SK-N-SH (cell line): ENCODE data around the gene TTC27. TPM values are rescaled to one million over a fixed set of nuclear protein-coding genes. Genes with fewer than 3 reads are reported as not detected.
"Not testable (repeated sequence)": the region's sequence is repeated elsewhere in the genome, so short reads cannot be mapped to it uniquely, and the experiment has no call there.

Source experiments
- CTCF ChIA-PET: fragments of 300-600, 350-600 bp; formaldehyde crosslinking; extraction: SDS; loops from one replicate; lab custom pipeline; 2021; lab: Yijun Ruan, JAX
- POLR2A ChIA-PET: fragments of 350-600 bp; sonication (Branson Sonifier 250); formaldehyde crosslinking; extraction: SDS; loops from one replicate; lab custom pipeline; 2020; ENCODE audit warnings: antibody characterized with exemption, inconsistent platforms; lab: Yijun Ruan, JAX
- DNase-seq: peaks from one replicate; pipeline ENCODE4 v3.0.0; 2012
- H2AFZ ChIP-seq: fragments of 200-600 bp; sonication (generic); 2 replicates; pipeline ENCODE4 v1.8.1; 2016; ENCODE audit warnings: antibody characterized with exemption, mild to moderate bottlenecking, low read depth
- H3F3A ChIP-seq: fragments of 200-600 bp; sonication (generic); replicated peaks from 2 replicates; pipeline ENCODE3; 2016; ENCODE audit warnings: antibody characterized with exemption, mild to moderate bottlenecking; ENCODE audit not compliant: insufficient read depth
- H3K27ac ChIP-seq, 2 experiments: fragments of 200-500 bp in 1 of 2; fragments of 200-600 bp in 1 of 2; sonication (Bioruptor generic) in 1 of 2; sonication (generic), shearing (Covaris generic) in 1 of 2; 2 replicates each; pipeline versions ENCODE4 v1.5.1 to v1.6.1; 2014 to 2016; ENCODE audit warnings: low read depth in 2 of 2, inconsistent platforms in 1 of 2, low read length in 1 of 2, mild to moderate bottlenecking in 1 of 2, mixed read lengths in 1 of 2
- H3K27me3 ChIP-seq: fragments of 200-600 bp; sonication (generic), shearing (Covaris generic); 2 replicates; pipeline ENCODE4 v1.6.1; 2016; ENCODE audit warnings: mixed run types; ENCODE audit not compliant: insufficient read depth
- H3K36me3 ChIP-seq, 2 experiments: fragments of 200-500 bp in 1 of 2; fragments of 200-600 bp in 1 of 2; sonication (Bioruptor generic) in 1 of 2; sonication (generic) in 1 of 2; replicated peaks in 1 of 2; 2 replicates each; pipeline versions ENCODE3 to v1.5.1; 2014 to 2016; ENCODE audit warnings: low read length in 1 of 2, mild to moderate bottlenecking in 1 of 2; ENCODE audit not compliant: insufficient read depth in 2 of 2, control insufficient read depth in 1 of 2
- H3K4me1 ChIP-seq, 2 experiments: fragments of 200-500 bp in 1 of 2; fragments of 200-600 bp in 1 of 2; sonication (Bioruptor generic) in 1 of 2; sonication (generic), shearing (Covaris generic) in 1 of 2; 2 replicates each; pipeline versions ENCODE4 v1.5.1 to v1.6.1; 2014 to 2016; ENCODE audit warnings: low read depth in 1 of 2, low read length in 1 of 2, mixed run types in 1 of 2; ENCODE audit not compliant: insufficient read depth in 2 of 2, control insufficient read depth in 1 of 2
- H3K4me2 ChIP-seq: fragments of 200-600 bp; sonication (generic), shearing (Covaris generic); 2 replicates; pipeline ENCODE4 v1.6.1; 2017; ENCODE audit warnings: mixed run types
- H3K4me3 ChIP-seq, 2 experiments: fragments of 200-500 bp in 1 of 2; fragments of 200-600 bp in 1 of 2; sonication (Bioruptor generic) in 1 of 2; sonication (generic), shearing (Covaris generic) in 1 of 2; 2 replicates each; pipeline versions ENCODE4 v1.5.1 to v1.8.1; 2014 to 2016; ENCODE audit warnings: low read depth in 2 of 2, inconsistent platforms in 1 of 2, low read length in 1 of 2, mild to moderate bottlenecking in 1 of 2, mixed read lengths in 1 of 2, moderate library complexity in 1 of 2
- H3K79me2 ChIP-seq: fragments of 200-600 bp; sonication (generic); 2 replicates; pipeline ENCODE4 v1.8.1; 2017; ENCODE audit warnings: mild to moderate bottlenecking; ENCODE audit not compliant: insufficient read depth
- H3K9ac ChIP-seq: fragments of 200-600 bp; sonication (generic); 2 replicates; pipeline ENCODE4 v1.6.1; 2017; ENCODE audit warnings: mixed run types
- H3K9me2 ChIP-seq: fragments of 200-600 bp; sonication (generic); 2 replicates; pipeline ENCODE4 v1.6.1; 2017; ENCODE audit warnings: mixed run types
- H3K9me3 ChIP-seq: fragments of 200-600 bp; sonication (generic); 2 replicates; pipeline ENCODE4 v1.6.1; 2017; ENCODE audit warnings: mixed run types, mild to moderate bottlenecking, moderate library complexity
- H4K20me1 ChIP-seq: fragments of 200-600 bp; sonication (generic); 2 replicates; pipeline ENCODE4 v1.6.1; 2017; ENCODE audit warnings: mild to moderate bottlenecking, mixed run types; ENCODE audit not compliant: insufficient read depth
- ELF1 ChIP-seq: IDR thresholded peaks from 2 replicates; pipeline ENCODE4 v1.4.0; 2012
- EP300 ChIP-seq, 2 experiments: IDR thresholded peaks; 2 replicates each; pipeline versions ENCODE4 v1.4.0 to v1.6.1; 2012; ENCODE audit warnings: borderline replicate concordance in 1 of 2, low read depth in 1 of 2, low read length in 1 of 2
- EZH2phosphoT487 ChIP-seq: fragments of 200-600 bp; sonication (generic); IDR thresholded peaks from 2 replicates; pipeline ENCODE4 v1.6.1; 2017; ENCODE audit warnings: low read depth, mixed run types, mild to moderate bottlenecking, antibody characterized with exemption, moderate library complexity, borderline replicate concordance
- GATA2 ChIP-seq: sonication (generic); formaldehyde crosslinking; IDR thresholded peaks from 2 replicates; pipeline ENCODE4 v1.5.0; 2020; ENCODE audit warnings: mild to moderate bottlenecking, missing genetic modification reagents
- MXI1 ChIP-seq: IDR thresholded peaks from 2 replicates; pipeline ENCODE4 v1.6.1; 2012; ENCODE audit warnings: mild to moderate bottlenecking, low read depth, low read length, improper control_type of control experiment
- RCOR1 ChIP-seq: fragments of 150-350 bp; IDR thresholded peaks from 2 replicates; pipeline ENCODE4 v1.6.1; 2017; ENCODE audit warnings: antibody characterized with exemption, low read length
- USF1 ChIP-seq: IDR thresholded peaks from 2 replicates; pipeline ENCODE4 v1.4.0; 2012; ENCODE audit warnings: low read depth, borderline replicate concordance
- YY1 ChIP-seq: IDR thresholded peaks from 2 replicates; pipeline ENCODE4 v1.4.0; 2012; ENCODE audit warnings: low read depth, mild to moderate bottlenecking
- WGBS: methylation state at CpG from one replicate; pipeline ENCODE4 v1.1.6; 2017; ENCODE audit warnings: low lambda C conversion rate; 5-methylcytosine and 5-hydroxymethylcytosine counted together
- polyA plus RNA-seq, 3 experiments: library from polyadenylated mRNA; depleted of rRNA; stranded (reverse); fragments of >200 nt; gene quantifications; 2 replicates each; pipeline ENCODE4 v1.2.3, GENCODE V29; 2012
- TF ChIP-seq, protein P1 (sequence below): fragments of 150-350 bp; IDR thresholded peaks from 2 replicates; pipeline ENCODE4 v1.6.1; 2016; ENCODE audit warnings: mild to moderate bottlenecking, low read depth, low read length

Gene TTC27
- polyA plus RNA-seq, 1 of the 3 experiments (the other 2 are of a cell fraction) = 14.4 TPM

- Histone ChIP-seq H3K27ac (no peak overlapping the region), H3K4me3 (no peak overlapping the region), H3K4me1 (peaks cover 0 to 9% of the 10 kb centered on the region in 2 experiments; a peak in 3 of 4 replicates), H3K27me3 (no peaks in the 10 kb centered on the region), H2AFZ (no peak overlapping the region), H3K79me2 (no peaks in the 10 kb centered on the region), H3K4me2 (no peak overlapping the region), H3K9me2 (no peaks in the 10 kb centered on the region), H3F3A (no peaks in the 10 kb centered on the region), H3K9ac (no peak overlapping the region), H3K9me3 (no peaks in the 10 kb centered on the region), H3K36me3 (no peaks in the 10 kb centered on the region), H4K20me1 (no peaks in the 10 kb centered on the region)
- no peak for DNase-seq
- TF ChIP-seq EP300 (IDR thresholded peaks at IDR 0.05; ENCODE audit: borderline replicate concordance in 1 of 2, low read depth in 1 of 2, low read length in 1 of 2) = peak in 1 of 2 experiments; percentile 45; a peak in 1 of 4 replicates
- TF ChIP-seq, protein P1, sequence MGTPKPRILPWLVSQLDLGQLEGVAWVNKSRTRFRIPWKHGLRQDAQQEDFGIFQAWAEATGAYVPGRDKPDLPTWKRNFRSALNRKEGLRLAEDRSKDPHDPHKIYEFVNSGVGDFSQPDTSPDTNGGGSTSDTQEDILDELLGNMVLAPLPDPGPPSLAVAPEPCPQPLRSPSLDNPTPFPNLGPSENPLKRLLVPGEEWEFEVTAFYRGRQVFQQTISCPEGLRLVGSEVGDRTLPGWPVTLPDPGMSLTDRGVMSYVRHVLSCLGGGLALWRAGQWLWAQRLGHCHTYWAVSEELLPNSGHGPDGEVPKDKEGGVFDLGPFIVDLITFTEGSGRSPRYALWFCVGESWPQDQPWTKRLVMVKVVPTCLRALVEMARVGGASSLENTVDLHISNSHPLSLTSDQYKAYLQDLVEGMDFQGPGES = no peak
- peak; percentile 52; the same call in 1 of the 2 replicates for TF ChIP-seq GATA2 (CRISPR knock-in tag)
- peak; percentile 57; the same call in 1 of the 2 replicates for TF ChIP-seq RCOR1
- no peak for TF ChIP-seq USF1
- no peak for TF ChIP-seq MXI1
- no peak for TF ChIP-seq EZH2phosphoT487
- 39% methylated on average over 1 of the region's 1 CpG for WGBS
- ChIA-PET CTCF (interaction anchor here (0.9 to 1.3 kb wide), 2 partner anchors 10 to 13 kb away, joined by 3 read pairs; no protein-coding TSS in a partner anchor), POLR2A (no interaction called here)
Observed at GRCh38 chr2:32843699-32844098, 215.8 kb downstream of the TTC27 start.

- Histone ChIP-seq H3K4me1 (peaks cover 0 to 4% of the 10 kb centered on the region in 2 experiments; a peak in 3 of 4 replicates), H3K27me3 (no peaks in the 10 kb centered on the region), H3K27ac (no peak overlapping the region), H3F3A (no peaks in the 10 kb centered on the region), H3K36me3 (no peaks in the 10 kb centered on the region), H2AFZ (no peak overlapping the region), H4K20me1 (no peaks in the 10 kb centered on the region), H3K9me3 (no peaks in the 10 kb centered on the region), H3K9ac (no peak overlapping the region), H3K4me2 (no peak overlapping the region), H3K9me2 (no peaks in the 10 kb centered on the region), H3K4me3 (no peak overlapping the region), H3K79me2 (no peaks in the 10 kb centered on the region)
- ChIA-PET POLR2A (no interaction called here), CTCF (interaction anchor here (0.9 kb wide), 1 partner anchor 9 kb away, joined by 3 read pairs; no protein-coding TSS in a partner anchor)
- DNase-seq = no peak
- 20% methylated on average over 4 of the region's 4 CpGs for WGBS
- TF ChIP-seq EZH2phosphoT487 (no peak), YY1 (no peak), ELF1 (no peak)
Observed at GRCh38 chr2:32844253-32844652, 216.4 kb downstream of the TTC27 start.

DNA sequence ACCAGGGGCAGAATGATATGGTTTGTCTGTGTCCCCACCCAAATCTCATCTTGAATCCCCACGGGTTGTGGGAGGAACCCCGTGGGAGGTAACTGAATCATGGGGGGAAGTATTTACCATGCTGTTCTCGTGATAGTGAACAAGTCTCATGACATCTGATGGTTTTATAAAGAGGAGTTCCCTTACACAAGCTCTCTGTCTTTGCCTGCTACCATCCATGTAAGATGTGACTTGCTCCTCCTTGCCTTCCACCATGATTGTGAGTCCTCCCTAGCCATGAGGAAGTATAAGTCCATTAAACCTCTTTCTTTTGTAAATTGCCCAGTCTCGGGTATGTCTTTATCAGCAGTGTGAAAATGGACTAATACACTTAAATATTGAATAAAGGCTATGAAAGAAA is 218.4 kb downstream of the TTC27 start:
- H3K4me1 ChIP-seq, H2AFZ ChIP-seq, POLR2A ChIA-PET, H3K9me2 ChIP-seq, H3K36me3 ChIP-seq, DNase-seq, H3K79me2 ChIP-seq, H3K27ac ChIP-seq, H3K27me3 ChIP-seq, H3K9ac ChIP-seq, H4K20me1 ChIP-seq, H3K4me2 ChIP-seq, H3F3A ChIP-seq, H3K9me3 ChIP-seq, H3K4me3 ChIP-seq: not testable (repeated sequence)
- 19% methylated on average over 4 of the region's 4 CpGs for WGBS
- CTCF ChIA-PET = interaction anchor here (1.1 kb wide), 1 partner anchor 9 kb away, joined by 4 read pairs; no protein-coding TSS in a partner anchor
